ENCODE results near the gene TENT4B. TPM values are rescaled to one million over a fixed set of nuclear protein-coding genes. Genes with fewer than 3 reads are reported as not detected.

The TENT4B gene
- total RNA-seq, 1 experiment from 2014 or later = 14.5 TPM

DNA sequence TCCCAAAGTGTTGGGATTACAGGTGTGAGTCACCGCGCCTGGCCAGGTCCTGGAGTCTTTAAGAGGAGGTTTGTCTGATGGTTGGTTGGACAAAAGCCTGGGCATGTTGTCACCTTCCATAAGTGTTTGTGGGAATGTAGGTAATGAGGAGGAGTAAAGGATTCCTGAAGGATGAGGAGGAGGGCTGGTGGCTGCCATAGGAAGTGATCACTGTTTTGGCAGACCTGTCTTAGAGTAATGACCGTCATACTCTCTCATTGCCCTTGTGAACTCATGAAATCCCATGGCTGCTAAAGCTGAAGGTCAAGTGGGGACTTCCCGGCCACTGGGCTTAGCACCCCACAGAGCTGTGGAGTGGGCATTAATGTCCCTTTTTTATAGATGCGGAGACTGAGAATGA lies 40.5 kb downstream of the TENT4B start:
- no peaks in the 10 kb centered on the region for H3K36me3 ChIP-seq
- no peak overlapping the region for H3K27ac ChIP-seq
- no peak overlapping the region for H3K4me3 ChIP-seq
- no peak for DNase-seq (ENCODE audit: low read depth in 1 of 2, low spot score in 2 of 2)
- H3K27me3 ChIP-seq (replicated peaks) = no peaks in the 10 kb centered on the region
- H3K9me3 ChIP-seq (replicated peaks) = no peaks in the 10 kb centered on the region
- peaks cover 30% of the 10 kb centered on the region for H3K4me1 ChIP-seq (replicated peaks)

DNA sequence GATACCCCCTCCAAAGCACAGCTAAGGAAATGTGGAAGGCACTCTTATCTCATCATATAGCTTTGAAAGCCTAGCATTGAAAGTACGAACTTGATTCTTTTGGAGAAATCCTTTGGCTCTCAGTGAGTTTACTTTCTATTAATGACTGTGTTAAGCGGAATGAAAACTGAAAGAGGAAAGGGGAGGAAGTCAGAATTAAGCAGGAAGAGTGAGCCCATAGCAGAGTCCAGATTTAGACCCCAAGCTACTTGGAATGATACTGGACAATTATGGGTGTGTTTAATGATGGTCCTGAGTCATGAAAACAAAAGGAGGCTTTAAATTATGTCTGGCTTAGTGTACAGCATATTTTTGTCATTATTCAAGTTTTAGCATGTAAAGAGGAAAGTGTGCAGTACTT lies 42.2 kb downstream of the TENT4B start:
- Histone ChIP-seq H3K9me3 (replicated peaks) (no peaks in the 10 kb centered on the region), H3K4me3 (no peak overlapping the region), H3K27me3 (replicated peaks) (no peaks in the 10 kb centered on the region), H3K4me1 (replicated peaks) (peaks cover 39% of the 10 kb centered on the region), H3K27ac (peak overlapping the region; percentile 55), H3K36me3 (no peaks in the 10 kb centered on the region)
- peak in 1 of 2 experiments; percentile 52 for DNase-seq (ENCODE audit: low read depth in 1 of 2, low spot score in 2 of 2)

DNA sequence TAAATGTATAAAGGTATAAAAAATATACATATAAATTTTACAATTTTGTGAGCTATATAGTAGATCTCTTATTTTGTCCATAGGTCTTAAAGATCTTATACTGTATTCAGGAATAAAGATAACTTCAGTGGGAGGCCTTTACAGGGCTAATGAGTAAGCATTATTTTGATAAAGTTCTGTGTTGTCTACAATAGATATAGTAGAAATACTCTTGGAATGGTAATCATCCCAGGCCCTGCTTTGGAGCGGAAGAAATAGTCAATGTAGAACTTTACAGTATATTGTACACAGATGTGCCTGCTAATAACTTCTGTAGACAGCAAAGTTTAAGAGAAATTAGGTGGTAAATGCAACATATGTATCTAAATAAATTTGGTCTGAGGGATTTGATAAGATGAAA lies 42.6 kb downstream of the TENT4B start:
- no peak for DNase-seq (ENCODE audit: low read depth in 1 of 2, low spot score in 2 of 2)
- H3K4me1 ChIP-seq (replicated peaks) = peaks cover 44% of the 10 kb centered on the region
- no peak overlapping the region for H3K4me3 ChIP-seq
- H3K9me3 ChIP-seq (replicated peaks) = no peaks in the 10 kb centered on the region
- H3K27ac ChIP-seq = peak overlapping the region; percentile 55
- H3K36me3 ChIP-seq = no peaks in the 10 kb centered on the region
- no peaks in the 10 kb centered on the region for H3K27me3 ChIP-seq (replicated peaks)

DNA sequence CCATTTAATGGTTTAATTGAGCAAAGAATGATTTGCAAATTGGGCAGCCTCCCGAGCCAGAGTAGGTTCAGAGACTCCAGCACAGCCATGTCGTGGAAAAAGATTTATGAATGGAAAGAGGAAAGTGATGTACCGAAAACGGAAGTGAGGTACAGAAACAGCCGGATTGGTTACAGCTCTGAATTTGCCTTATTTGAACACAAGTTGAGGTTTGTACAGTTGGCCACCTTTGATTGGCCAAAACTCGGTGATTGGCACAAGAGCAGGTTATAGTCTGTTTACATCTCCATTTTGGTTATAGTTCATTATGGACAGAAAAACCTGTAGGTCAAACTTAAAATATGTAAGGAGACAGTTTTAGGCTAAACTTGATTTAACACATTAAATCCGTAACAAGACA lies 44.5 kb downstream of the TENT4B start:
- Histone ChIP-seq H3K9me3 (replicated peaks) (no peaks in the 10 kb centered on the region), H3K4me3 (no peak overlapping the region), H3K4me1 (replicated peaks) (peaks cover 55% of the 10 kb centered on the region), H3K27me3 (replicated peaks) (no peaks in the 10 kb centered on the region), H3K27ac (0 out of 2 replicates have a peak overlapping the region, but pooled peaks have one; percentile 55), H3K36me3 (no peaks in the 10 kb centered on the region)
- no peak for DNase-seq (ENCODE audit: low read depth in 1 of 2, low spot score in 2 of 2)

DNA sequence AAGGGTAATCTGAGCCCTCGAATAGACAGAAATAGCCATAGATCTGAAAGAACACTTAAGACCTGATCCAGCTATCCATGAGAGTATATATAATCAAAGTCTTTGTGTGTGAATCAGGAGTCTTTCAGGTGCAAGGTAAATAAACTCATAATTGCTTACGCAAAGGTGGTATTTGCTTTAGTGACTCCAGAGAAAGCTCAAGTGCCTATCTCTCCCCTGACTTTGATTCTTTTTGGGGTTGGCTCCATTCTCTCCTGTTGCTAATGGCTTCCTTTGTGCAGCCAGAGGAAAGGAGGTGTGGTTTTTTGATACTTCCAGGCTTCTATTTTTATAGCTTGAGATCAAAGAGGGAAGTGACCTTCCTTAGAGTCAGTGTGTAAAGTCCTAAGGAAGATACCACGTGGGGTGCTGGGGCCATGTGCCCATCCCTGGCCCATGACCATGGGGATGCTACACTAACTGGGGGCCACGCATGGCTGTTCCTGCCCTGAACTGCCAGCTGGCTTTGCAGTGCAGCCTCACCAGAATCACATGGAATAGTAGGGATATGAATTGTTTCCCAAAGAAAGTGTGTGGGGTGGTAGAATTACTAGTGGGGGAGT lies 45.8 kb downstream of the TENT4B start:
- no peak overlapping the region for H3K27ac ChIP-seq
- H3K36me3 ChIP-seq = no peaks in the 10 kb centered on the region
- no peak overlapping the region for H3K4me3 ChIP-seq
- no peaks in the 10 kb centered on the region for H3K9me3 ChIP-seq (replicated peaks)
- peaks cover 66% of the 10 kb centered on the region for H3K4me1 ChIP-seq (replicated peaks)
- no peak for DNase-seq (ENCODE audit: low read depth in 1 of 2, low spot score in 2 of 2)
- no peaks in the 10 kb centered on the region for H3K27me3 ChIP-seq (replicated peaks)

DNA sequence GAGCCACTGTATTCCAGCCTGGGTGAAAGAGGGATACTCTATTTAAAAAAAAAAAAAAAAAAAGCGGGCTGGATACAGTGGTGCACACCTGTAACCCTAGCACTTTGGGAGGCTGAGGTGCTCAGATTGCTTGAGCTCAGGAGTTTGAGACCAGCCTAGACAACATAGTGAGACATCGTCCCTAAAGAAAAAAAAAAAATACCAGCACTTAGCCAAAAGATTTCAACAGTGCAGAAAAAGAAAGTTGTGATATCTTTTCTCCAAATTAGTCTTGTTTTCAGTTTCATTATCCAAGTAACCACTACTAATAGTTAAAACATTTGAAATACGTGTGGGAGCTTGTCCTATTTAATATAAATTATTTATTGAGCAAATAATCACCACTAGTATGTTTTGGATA lies 48.7 kb downstream of the TENT4B start:
- Histone ChIP-seq H3K27ac (peak overlapping the region; percentile 88), H3K27me3 (replicated peaks) (no peaks in the 10 kb centered on the region), H3K4me3 (no peak overlapping the region), H3K9me3 (replicated peaks) (no peaks in the 10 kb centered on the region), H3K4me1 (replicated peaks) (peaks cover 59% of the 10 kb centered on the region), H3K36me3 (no peaks in the 10 kb centered on the region)
- no peak for DNase-seq (ENCODE audit: low read depth in 1 of 2, low spot score in 2 of 2)

DNA sequence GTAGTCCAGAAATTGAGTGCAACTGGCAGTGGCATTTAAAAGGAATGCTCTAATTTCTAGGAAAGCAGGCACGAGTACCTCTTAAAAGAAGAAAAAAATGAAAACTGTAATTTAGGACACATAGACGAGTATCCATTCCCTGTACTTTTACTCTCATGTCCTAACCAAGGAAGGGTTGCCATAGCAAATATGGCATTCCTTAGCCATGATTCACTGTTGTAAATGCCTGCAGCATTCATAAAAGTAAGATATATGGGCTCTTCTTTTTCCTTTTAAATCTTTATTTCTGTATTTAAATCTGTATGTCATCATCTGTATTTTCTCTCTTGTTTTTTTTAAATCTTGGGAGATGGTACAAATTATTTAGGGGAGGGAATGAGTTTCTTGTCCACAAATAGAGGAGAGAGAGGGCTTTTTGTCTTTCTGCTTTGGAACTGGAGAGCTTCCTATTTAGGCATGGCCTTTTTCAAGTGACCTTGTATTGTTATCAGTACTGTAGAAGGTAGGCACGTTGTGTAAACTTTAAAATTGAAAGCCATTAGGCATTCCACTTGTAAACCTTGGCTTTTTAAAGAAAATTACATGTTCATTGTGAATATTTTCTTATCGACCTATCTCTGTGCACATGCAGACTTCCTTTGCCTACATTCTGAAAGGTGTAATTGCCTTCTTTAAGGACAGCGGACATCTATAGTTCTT lies 50.0 kb downstream of the TENT4B start:
- H3K27ac ChIP-seq = peak overlapping the region; percentile 88
- H3K27me3 ChIP-seq (replicated peaks) = no peaks in the 10 kb centered on the region
- peak; percentile 71 to 94 for DNase-seq (ENCODE audit: low read depth in 1 of 2, low spot score in 2 of 2)
- no peak overlapping the region for H3K4me3 ChIP-seq
- no peaks in the 10 kb centered on the region for H3K9me3 ChIP-seq (replicated peaks)
- peaks cover 58% of the 10 kb centered on the region for H3K4me1 ChIP-seq (replicated peaks)
- H3K36me3 ChIP-seq = no peaks in the 10 kb centered on the region

DNA sequence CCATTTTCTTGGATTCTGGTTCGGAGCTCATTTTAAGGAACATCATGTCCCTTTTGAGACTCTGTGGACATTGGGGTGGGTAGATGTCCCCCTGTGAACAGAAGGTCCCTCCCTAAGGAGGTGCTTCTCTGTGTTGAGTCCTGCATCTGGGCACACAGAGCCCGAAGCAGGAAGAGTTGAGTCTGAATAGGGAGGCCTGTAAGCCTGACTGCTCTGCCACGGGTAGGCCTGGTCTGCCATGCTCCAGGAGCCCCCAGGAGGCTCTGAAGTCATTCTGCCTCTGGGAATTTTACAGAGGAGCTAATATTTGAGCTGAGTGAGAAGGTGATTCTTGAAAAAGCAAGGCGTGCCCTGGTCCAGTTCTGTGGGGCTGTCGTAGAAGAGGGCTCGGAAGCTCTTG lies 50.6 kb downstream of the TENT4B start:
- H3K4me1 ChIP-seq (replicated peaks) = peaks cover 64% of the 10 kb centered on the region
- peak in 1 of 2 experiments; percentile 26 for DNase-seq (ENCODE audit: low read depth in 1 of 2, low spot score in 2 of 2)

DNA sequence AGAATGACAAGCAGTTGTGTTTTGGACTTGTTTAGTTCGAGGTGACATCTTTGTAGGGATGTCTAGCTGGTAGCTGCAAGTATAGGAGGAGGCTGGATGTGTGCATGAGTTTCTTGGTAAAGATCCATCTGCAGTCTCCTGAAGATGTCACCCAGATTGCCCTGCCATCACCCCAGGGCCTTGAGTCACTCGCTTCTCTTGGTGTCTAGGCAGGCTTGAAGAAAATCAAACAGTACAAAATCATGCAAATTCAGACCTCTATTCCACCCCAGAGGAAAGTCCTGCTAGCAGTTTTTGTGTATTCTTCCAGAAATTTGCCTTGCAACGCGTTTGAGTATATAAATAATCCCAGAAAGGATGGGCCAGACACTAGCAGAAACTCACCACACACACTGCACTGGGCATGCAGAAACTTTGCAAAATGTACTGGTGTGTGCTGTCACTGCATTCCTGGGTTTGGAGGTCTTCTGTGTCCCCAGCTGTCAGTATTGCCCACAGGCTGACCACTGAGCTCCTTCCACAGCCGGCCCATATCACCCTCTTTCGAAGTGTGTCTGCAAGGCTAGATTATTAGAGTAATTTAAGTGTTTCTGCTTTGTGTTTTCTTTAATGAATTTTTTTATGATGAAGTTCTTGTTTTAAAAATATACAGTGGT lies 51.5 kb downstream of the TENT4B start:
- DNase-seq (ENCODE audit: low read depth in 1 of 2, low spot score in 2 of 2) = no peak
- H3K36me3 ChIP-seq = no peaks in the 10 kb centered on the region
- H3K9me3 ChIP-seq (replicated peaks) = no peaks in the 10 kb centered on the region
- no peaks in the 10 kb centered on the region for H3K27me3 ChIP-seq (replicated peaks)
- peak overlapping the region; percentile 88 for H3K27ac ChIP-seq
- no peak overlapping the region for H3K4me3 ChIP-seq
- peaks cover 71% of the 10 kb centered on the region for H3K4me1 ChIP-seq (replicated peaks)

More for the DNA sequence above, 50.6 kb downstream of the TENT4B start:
- no peak overlapping the region for H3K4me3 ChIP-seq
- H3K36me3 ChIP-seq = no peaks in the 10 kb centered on the region
- no peaks in the 10 kb centered on the region for H3K27me3 ChIP-seq (replicated peaks)
- H3K27ac ChIP-seq = peak overlapping the region; percentile 88
- no peaks in the 10 kb centered on the region for H3K9me3 ChIP-seq (replicated peaks)

DNA sequence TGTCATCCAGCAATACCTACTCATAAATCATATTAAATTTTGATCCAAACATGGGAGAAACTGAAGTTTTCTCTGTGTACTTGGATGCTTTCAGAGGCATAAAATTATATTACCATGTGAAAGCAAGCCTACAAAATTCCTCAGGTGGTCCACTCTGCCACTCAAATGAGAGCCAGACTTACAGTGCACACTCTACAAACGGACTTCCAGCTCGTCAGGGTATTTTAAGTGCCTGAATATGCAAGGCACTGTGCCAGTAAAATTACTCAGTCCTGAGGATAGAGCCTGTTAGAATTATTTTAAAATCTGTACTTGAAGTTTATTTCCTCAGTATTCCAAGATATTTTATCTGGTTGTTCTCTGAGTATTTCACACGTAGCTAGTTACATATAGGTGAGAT lies 54.5 kb downstream of the TENT4B start:
- peaks cover 15% of the 10 kb centered on the region for H3K36me3 ChIP-seq
- H3K4me1 ChIP-seq (replicated peaks) = peaks cover 59% of the 10 kb centered on the region
- H3K27me3 ChIP-seq (replicated peaks) = no peaks in the 10 kb centered on the region
- DNase-seq (ENCODE audit: low read depth in 1 of 2, low spot score in 2 of 2) = no peak
- H3K9me3 ChIP-seq (replicated peaks) = no peaks in the 10 kb centered on the region
- no peak overlapping the region for H3K27ac ChIP-seq
- no peak overlapping the region for H3K4me3 ChIP-seq

DNA sequence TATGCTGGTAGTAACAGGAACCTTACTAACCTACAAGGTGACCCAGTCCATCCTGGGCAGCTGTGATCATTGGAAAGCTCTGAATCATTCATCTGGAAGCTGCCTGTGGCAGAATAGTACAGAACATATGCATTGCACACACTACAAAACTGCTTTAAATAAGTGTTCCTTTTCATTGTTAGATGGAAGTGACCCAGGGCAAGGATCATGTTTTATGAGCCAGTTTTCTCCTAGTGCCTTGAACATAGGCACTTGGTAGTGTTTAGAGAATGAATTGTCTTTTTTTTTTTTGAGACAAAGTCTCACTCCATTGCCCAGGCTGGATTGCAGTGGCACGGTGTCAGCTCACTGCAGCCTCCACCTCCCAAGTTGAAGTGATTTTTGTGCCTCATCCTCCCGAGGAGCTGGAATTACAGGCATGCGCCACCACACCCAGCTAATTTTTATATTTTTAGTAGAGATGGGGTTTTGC lies 55.4 kb downstream of the TENT4B start:
- H3K27ac ChIP-seq = peak overlapping the region; percentile 49
- H3K9me3 ChIP-seq (replicated peaks) = no peaks in the 10 kb centered on the region
- peaks cover 24% of the 10 kb centered on the region for H3K36me3 ChIP-seq
- H3K4me3 ChIP-seq = no peak overlapping the region
- peak in 1 of 2 experiments; percentile 53 for DNase-seq (ENCODE audit: low read depth in 1 of 2, low spot score in 2 of 2)
- no peaks in the 10 kb centered on the region for H3K27me3 ChIP-seq (replicated peaks)
- H3K4me1 ChIP-seq (replicated peaks) = peaks cover 52% of the 10 kb centered on the region

DNA sequence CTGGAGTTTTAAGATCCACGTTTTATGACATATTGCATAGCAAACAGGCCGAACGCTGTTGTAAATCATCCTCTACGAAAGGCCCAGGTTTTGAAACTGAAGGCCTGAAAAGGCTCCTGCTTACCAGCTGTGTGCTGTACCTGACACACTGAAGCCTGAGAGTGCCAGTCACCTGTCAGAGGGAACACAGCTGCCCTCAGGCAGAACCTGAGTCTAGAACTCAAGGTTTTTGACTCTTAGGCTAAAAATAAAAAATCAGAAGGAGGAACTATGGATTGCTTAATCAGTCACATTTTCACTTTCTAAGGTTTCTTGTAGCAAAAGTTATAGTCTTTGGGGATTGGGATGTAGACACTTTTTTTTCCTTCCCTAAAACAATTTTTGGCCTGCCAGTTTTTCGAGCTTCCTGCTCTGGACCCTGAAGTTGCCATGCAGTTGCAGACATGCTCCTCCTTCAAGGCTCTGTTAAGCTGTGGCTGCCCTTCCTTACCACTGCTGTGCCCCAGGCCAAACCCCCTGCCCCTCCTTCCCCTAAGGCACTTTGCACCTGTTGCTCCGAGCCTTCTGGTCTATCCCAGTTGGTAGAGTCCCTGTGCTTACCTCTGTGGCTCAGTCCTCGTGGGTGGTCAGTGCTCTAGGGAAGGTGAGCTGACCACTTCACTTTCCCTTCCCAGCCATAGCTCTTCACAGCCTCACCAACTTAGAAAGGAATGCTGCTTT lies 56.6 kb downstream of the TENT4B start:
- Histone ChIP-seq H3K27ac (no peak overlapping the region), H3K9me3 (replicated peaks) (no peaks in the 10 kb centered on the region), H3K27me3 (replicated peaks) (no peaks in the 10 kb centered on the region), H3K4me1 (replicated peaks) (peaks cover 43% of the 10 kb centered on the region), H3K36me3 (peaks cover 34% of the 10 kb centered on the region), H3K4me3 (no peak overlapping the region)
- no peak for DNase-seq (ENCODE audit: low read depth in 1 of 2, low spot score in 2 of 2)

DNA sequence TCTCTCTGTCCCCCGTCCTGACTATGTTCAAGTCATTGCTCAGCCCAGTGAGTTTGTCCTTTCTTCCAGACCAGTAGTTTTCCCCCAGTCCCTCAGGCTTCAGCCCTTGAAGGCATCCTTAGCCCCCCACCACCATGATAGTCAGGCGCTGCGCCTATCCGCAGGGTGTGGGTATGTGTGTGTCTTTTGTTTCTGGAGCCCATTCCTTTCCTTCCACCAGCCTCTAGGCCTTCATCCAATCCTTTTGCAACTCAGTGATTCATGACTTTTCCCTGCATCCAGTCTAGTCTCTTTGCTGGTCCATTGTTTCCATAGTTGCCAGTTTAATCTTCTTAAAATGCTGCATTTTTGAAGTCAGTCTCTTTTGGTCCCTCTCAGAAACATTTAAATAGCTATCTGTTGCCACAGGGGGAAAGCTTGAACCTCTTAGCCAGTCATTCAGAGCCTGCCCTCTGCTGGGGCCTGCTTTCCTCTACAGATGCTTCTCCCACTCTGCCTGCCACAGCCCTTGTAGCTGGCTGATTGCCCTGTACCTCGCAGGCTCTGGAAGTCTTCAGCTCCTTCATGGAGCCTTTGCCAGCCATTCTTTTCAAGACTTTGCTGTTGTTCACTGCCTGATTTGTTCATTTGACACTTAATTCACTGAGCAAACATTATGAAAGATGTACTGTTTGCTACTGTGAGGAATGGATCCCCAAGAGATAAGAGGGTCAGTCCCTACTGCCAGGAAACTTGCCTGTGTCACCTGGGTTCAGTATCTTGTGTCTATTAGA lies 57.3 kb downstream of the TENT4B start:
- H3K27me3 ChIP-seq (replicated peaks) = no peaks in the 10 kb centered on the region
- no peak overlapping the region for H3K27ac ChIP-seq

More for the DNA sequence above, 57.3 kb downstream of the TENT4B start:
- peaks cover 40% of the 10 kb centered on the region for H3K36me3 ChIP-seq
- H3K4me1 ChIP-seq (replicated peaks) = peaks cover 37% of the 10 kb centered on the region
- peak; percentile 66 to 79 for DNase-seq (ENCODE audit: low read depth in 1 of 2, low spot score in 2 of 2)
- no peaks in the 10 kb centered on the region for H3K9me3 ChIP-seq (replicated peaks)
- no peak overlapping the region for H3K4me3 ChIP-seq

Data from SJSA1 (cell line).